ENCODE data around the gene CSMD2. TPM values are rescaled to one million over a fixed set of nuclear protein-coding genes. Genes with fewer than 3 reads are reported as not detected.

The CSMD2 gene
- total RNA-seq, 1 donor from 2014 or later: 1.3 TPM

DNA sequence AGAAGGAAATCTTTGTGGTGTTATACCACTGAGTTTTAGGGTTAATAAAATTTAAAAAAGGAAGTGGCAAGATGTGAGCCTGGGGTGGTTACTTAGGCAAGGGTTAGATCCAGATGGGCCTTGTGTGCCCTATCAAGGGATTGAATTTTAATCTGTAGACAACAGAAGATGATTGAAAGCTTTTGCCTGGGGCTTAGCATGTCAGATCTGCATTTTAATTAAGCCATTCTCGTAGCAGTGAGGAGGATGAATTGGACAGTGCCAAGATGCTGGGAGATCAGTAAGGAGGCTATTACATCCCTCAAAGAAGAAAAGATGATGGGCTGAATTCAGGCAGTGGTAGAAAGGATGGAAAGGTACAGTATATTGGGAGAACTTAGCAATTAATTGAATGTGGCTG is 258.9 kb downstream of the CSMD2 start:
- DNase-seq (ENCODE audit: low spot score): no peak

DNA sequence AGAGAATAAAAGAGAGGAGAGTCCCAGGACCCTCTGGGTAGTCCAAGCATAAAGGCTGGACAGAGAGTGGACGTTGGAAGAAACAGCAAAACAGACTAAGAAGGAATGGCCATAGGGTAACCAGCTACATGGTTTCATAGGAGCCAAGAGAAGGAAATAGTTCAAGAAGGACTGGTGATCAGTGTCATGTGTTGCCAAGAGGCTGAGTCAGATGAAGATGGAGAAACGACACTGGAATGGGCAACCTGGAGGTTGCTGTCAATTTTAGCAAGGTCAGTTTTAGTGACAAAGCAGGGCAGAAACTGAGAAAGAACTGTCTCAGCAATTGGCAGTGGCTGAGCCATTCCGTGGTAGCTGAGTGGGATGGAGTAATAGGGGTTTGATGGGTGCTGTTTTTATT is 259.8 kb downstream of the CSMD2 start:
- DNase-seq (ENCODE audit: low spot score): no peak

DNA sequence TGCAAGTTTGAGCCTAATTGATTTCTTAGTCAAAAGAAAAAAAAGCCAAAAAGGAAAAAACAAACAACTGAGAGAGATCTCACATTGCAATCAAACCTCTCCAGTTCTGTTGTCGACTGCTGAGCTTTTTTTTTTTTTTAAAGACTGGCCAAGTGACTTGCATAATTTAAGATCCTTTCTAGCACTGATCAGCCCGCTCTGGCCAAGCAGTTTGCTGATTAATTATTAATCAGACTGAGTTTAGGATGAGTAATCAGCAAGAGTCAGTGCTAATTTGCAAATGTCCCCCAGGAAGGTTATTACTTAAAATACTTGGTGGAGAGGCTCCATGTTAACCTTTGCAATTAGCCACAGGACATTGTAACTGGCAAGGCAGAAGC is 261.8 kb downstream of the CSMD2 start:
- no peak for DNase-seq (ENCODE audit: low spot score)

DNA sequence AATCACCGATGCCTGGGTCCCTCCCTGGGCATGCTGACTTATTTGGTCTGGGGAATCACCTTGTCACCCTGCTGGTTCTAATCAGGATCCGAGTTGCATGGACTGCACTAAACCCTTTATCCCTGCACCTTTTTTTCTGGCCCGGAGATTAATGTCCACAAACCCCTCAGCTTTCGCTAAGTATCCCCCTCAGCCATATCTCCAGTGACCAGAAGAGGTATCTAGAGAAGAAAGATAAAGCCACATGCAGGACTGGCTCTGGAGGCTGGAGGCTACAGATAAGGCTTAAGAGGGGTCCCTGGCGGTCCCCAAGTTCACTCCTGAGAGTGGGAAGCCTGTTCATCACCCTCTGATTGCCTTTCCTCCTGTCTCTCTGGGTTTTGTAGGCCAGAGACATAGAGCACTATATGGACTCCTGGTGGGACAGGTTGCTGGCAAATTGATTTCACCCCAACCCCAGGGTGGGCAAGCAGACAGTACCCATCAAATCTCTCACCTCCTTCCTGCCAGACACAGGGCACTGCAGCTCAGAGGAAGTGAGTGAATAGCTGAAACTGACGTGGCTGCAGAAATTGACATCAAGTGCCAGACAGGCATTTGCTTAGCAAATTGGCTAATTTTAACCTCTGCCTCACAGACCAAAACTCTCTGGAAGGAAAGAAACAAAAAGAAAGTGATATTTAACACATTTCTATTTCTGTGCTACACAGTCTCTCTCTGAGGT is 262.4 kb downstream of the CSMD2 start:
- DNase-seq (ENCODE audit: low spot score): no peak

DNA sequence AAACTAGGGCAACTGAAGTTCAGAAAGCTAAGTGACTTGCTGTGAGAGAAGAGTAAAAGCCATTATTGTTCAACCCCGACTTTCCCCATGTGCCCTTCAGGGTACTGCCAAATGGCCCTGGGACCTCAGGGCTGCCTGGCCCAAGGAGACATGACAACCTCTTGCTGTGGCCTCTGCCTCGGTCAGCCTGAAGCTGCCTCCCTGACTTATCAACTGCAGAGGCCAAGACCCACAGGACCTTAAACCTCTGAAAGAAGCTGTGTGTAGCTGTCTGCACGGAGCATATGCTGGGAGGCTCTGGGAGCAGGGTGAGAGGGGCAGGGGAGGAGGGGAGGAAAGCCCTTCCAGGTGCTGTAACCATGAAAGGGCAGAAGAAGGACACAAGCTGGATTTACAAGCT is 265.3 kb downstream of the CSMD2 start:
- no peak for DNase-seq (ENCODE audit: low spot score)

DNA sequence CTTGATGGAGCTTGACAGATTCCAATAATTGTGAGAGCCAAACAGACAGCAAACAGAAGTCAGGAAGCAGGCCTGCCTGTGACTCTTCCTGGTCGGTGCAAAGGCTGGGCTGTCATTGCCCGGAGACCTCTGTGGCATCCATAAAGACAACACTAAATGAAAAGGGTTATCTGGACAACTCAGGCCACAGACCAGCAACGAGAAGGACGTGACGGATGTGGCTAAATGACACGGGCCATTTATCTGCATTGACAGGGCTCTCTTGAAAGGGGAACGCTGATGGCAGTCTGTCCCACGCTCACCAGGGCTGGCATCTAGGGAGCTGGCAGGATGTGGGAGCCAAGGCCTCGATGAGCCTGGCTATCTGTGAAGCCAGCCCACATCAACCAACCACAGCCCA is 266.1 kb downstream of the CSMD2 start:
- no peak for DNase-seq (ENCODE audit: low spot score)

DNA sequence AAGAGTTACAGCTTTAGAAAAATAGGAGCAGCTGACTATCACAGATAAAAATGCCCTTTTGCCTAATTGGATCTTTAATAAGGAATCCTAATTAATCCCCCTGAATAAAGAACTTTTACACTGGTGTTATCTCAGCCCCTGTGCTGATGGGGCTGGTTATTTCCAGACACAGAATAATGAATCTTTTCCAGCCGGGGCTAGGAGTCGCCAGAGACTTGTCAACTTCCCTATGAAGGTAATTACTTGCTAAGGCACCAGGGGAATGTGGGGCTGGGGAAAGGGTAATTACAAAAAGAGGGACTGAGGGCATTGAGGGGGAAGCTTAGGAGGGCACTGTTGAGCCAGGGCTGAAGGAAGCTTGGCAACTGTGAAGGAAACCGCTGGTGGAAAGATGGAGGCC is 266.6 kb downstream of the CSMD2 start:
- DNase-seq (ENCODE audit: low spot score): no peak

DNA sequence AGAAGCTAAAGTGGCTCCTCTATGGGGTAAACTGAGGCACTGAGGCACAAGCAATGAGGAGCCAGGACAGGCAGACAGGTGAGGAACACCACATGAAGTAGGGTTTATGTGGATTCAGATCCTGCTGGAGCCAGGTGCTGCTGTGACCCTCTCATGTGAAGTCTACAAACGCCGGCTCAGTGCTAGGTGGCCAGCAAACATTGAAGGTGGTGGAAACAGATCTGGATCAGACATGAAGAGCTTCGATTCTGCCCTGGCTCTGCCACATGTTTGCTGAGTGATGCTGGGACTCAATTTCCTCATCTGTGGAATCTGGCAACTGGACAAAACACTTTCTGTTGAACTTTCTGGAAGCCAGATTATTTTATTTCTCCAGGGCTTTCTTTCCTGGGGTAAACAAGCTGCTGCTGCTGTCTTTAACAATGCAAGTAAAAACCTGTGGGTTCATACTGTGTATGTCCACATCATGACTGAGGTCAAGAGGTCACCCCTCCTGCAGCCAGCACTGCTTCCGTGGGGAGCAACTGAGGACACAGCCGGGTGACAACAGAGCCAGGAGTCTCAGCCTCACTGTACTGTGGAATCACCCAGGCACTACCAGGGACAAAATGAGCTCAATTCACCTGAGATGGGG is 267.8 kb downstream of the CSMD2 start:
- no peak for DNase-seq (ENCODE audit: low spot score)

DNA sequence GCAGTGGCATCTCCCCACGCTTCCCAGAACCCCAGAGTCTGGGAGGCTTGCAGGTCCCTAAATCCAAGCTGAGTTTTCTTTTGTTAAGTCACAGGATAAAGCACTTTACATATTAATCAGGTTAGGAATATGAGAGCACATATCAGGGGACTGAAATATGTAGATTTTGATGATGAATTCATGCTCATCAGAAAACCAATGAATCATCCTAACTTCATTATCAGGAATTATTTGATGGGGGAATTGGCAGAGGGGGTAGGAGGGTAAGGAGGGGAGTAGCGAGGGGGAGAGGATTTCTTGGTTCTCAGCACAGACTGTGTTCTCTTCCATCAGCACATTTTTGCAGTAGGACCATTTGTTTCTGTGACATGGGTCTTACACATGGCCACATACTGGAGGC is 269.1 kb downstream of the CSMD2 start:
- no peak for DNase-seq (ENCODE audit: low spot score)

DNA sequence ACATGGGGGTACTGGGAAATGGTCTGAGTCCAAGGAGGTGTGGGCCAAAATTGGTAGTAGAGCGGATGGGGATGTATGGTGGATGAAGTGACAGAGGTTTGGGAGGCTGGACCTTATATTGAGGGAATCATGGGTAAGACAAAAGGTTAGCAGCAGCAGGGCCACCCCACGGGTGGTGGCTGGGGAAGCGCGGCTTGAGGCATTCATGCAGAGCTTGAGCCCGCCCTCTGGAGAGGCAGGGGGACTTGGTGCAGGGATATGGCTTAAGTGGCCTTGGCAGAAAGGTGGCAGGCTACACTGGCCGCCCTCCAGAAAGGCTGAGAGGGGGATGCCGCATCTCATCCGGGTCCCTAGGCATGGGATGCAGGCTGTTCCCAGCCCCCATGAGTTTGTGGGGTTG is 269.6 kb downstream of the CSMD2 start:
- no peak for DNase-seq (ENCODE audit: low spot score)

DNA sequence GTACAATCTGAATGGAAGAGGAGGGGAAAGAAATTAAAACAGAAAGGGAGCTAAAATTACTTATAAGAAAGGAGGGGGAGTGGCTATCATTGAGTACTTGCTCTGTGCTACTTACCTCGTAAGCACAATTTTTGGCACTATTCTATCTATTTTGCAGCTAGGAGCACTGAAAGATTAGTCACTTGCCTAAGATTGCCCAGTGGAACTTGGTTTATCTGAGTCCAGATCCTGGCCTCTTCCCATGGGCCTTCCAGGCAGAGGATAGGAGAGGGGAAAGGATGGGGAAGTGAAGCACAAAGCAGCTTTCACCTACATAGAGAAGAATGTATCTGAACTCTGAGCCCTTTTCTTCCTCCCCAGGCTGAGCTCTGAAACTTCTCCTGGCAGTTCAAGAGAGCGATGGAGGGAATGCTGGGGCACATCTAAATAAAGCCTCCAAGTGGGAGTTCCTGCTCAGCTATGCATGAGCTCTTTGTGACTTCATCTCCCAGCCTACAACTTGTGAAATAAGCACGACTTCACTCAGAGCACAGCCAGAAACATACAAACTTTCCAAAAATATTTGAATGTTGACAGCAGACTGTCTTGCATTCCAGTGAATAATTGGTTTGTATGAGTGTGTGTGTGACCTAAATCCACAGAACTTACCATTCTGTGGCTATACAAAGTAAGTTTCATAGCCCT is 271.7 kb downstream of the CSMD2 start:
- no peak for DNase-seq (ENCODE audit: low spot score)

DNA sequence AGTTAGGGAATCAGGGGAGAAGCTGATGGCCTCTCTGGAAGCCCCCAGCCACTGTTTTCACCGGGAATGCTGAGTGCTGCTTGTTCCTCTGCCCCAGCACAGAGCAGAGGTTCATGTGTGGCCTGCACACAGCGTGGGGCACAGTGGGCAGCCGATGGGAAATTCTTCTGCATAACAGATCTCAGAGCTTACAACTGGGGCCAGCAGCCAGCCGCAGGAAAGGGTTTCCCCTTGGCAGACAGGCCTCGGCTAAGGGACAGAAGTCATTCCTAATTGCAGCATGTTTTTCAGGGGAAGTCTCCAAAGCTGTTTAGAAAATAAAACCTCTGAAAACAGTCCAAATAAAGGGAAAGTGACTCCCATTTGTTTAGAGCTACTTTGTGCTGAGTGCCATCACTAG is 278.5 kb downstream of the CSMD2 start:
- DNase-seq (ENCODE audit: low spot score): no peak

DNA sequence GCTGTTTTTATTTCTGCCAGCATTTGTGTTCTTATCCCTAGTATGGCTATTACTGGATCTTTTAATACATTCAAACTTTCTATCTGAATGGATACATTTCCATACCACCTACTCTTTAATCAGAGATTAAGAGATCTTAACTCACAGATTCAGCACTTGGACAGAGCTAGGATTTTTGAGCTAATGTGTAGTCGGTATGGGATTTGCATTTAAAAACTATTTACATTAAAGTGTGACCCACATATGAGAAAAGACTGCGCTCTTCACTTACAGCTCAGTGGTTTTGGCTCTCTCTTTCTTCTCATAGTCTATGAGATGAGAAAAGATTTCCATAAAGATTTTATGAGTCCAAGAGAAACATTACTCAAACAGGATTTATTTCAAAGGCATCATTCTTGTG is 284.7 kb downstream of the CSMD2 start:
- no peak for DNase-seq (ENCODE audit: low spot score)

DNA sequence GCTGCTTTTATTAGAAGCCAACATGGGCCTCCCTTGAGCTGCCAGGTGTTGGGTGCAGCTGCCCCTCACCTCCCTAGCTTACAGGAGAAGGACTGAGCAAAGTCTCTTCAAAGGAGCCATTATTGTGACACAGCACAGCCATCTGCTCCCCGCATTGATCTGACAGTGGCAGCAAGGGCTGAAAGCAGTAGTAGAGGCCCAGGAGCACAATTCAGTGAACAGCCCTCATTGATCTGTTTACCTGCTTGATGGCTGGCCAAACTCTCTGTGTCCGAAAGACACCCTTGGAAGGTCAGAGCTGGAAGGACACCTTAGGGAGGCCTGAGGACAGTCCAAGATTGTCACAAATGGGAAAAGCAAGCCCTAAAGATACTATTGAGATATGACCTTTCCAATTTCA is 286.6 kb downstream of the CSMD2 start:
- no peak for DNase-seq (ENCODE audit: low spot score)

DNA sequence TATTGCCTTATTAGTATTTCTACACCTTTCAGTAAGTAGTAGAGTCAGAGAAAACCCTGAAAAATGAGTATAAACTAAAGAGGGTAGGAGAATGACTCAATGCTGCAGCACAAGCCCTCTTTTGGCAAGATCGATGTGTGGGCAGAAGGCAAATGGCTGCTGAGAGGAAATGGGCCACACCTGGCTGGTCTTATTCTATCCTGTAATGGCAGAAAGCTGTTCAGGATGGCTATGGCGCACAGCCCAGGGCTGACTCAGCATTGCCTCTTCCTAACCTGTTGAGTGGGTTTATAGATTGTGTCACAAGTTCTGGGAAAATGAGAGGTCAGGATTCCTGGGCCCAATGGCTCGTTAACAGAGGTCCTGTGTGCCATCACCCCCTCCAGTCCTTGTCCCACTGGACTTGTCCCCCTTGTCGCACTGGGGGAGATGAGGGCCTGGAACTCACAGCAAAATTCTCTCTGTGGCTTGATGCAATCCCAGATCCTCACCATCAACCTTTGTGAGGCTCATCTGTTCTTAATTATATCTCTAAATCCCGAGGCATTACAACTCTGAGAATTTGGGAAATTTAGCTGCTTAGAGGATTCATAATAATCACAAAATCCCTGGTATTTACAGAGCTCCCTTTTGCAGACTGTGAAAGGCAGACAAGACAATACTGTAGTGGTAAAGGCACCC is 287.9 kb downstream of the CSMD2 start:
- no peak for DNase-seq (ENCODE audit: low spot score)

DNA sequence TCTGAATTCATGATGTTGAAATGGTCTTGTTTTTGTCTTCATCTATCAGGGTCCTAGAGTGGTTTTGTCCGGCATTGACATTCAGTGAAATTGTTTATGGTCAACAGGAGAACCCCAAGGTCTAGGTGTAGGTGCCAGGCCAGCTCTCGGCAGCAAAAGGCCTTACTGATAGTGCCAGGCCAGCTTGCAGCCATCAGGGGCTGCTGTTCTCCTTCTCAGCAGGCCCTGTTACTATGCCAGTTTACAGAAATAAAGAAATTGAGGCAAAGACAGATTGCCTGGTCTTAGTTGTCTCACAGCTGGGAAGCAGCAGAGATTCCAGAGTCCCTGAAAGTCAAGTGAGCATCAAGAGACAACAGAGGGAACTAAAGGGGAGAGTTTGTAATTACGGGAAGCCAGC is 289.2 kb downstream of the CSMD2 start:
- DNase-seq (ENCODE audit: low spot score): no peak

DNA sequence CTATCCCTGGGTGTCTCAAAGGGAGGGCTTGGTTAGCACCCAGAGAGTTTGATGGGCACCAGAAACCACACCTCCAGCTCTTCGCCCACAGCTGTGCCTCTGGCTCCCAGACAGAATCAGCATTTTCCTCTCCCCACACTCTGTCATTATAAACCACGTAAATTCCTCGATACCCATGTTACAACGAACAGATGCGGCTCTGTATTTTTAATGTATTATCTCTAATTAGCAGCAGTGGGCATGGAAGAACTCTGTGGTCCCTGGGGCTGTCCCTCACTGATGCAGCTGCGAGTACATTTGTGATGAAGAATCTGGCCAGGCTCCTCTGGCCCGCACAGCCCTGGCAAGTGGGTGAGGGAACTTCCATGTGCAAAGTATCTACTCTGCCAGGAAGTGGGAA is 290.4 kb downstream of the CSMD2 start:
- DNase-seq (ENCODE audit: low spot score): no peak

DNA sequence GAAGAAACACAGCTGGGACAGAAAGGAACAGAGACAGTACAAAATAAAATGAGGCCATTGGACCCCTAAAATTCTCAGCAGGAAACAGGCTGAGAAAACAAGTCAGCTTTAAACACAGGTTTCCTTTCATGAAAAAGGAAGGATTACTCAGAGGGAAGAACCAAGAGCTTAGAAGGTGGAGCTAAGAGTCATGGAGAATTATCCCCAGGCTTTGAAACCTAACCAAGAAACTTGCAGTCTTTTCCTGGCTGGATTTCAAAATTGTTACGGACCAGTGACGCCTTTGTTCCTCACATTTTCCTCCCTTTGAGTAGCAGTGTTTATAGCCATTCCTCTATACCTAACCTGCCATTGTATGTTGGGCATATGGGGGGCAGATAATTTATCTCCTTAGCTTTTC is 292.3 kb downstream of the CSMD2 start:
- no peak for DNase-seq (ENCODE audit: low spot score)

DNA sequence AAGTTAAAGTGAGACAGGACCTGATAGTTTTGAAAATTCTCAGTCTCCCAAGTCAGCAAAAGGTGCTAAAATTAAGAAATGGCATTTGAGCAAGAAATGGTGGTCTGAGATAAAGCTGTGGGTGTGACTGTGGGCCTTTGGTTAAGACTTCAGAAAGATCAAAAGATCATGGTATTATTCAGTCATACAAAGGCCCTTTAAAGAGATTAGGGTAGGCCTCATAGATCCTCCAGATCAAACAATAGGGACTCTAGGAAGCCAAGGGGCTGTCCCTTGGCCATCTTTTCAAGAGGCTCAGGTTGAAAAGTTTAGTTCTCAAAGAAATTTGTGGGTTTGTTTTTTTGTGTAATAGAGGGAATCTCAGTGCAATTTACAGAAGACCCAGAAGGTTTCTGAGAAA is 292.8 kb downstream of the CSMD2 start:
- no peak for DNase-seq (ENCODE audit: low spot score)

DNA sequence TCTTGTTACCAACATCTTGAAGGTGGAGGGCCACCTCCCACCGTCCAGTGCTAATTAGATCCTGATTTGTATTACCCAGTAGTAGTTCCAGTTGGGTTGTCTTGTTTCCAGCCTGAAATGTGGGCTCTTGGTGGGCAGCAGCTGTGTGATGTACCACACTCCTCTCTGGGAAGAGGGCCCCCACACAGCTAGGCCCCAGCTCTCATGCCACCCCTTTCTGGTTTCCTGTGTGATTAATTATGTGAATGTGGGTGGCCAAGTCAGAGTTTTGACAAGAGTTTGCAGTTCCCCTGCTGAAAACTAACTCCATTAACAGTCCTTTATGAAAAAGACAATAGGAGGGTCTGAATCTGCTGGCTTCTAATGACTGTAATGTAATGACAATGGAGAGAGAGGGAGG is 297.3 kb downstream of the CSMD2 start:
- DNase-seq (ENCODE audit: low spot score): no peak

DNA sequence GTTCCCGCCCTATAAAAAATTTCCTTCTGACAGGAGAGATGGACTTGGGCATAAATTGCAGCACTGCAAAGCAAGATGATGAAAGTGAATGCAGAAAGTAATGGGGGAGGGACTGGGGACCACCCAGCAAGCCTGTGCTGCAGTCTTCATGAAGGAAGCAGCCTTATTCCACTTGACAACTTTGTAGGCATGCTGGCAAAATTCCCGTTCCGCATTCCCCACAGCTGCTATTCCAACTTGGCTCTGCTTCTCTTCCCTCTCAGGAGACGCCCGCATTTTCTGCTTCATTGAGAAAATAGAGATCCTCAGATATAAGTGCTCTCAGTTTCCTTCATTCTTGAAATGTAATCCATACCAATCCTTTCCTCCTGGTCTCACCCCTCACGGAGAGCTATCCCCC is 298.7 kb downstream of the CSMD2 start:
- DNase-seq (ENCODE audit: low spot score): no peak

Measured in mesenteric fat pad (tissue), 1 donor.